ENCODE data around the gene TNN. TPM values are rescaled to one million over a fixed set of nuclear protein-coding genes. Genes with fewer than 3 reads are reported as not detected.

The TNN gene
- total and polyA plus RNA-seq, 10 of the 15 experiments (the other 5 are each of a cell fraction or from before 2014, with no cell fraction given), result 0.05 to 0.17 (median 0.11) TPM

DNA sequence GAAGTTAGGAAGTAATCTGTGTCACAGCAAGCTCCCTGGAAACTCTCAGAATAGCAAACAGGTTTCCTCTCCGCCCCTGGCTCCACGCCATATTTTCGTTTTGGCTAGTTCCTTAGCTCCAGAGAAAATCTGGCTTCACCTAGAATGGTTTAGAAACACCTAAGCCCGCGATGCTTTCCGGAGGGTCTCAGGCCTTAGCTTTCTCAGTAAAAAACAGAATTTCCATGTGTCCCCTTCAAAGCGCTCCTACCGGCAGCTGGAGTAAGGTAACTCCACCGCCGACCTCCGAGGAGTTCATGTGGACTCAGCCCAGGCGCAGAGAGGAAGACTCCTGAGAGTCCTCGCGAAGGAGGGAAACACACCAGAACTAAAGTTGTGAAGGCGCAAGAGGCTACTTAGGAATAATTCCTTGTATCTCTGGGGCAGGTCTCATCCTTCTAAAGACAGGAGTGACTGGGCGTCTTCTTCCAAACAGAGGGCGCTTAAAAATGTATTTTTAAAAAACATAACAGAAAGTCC lies 124.5 kb downstream of the TNN start:
- ChIA-PET POLR2A (interaction anchor here (0.7 to 4.1 kb wide), 9 partner anchors 12 to 193 kb away, joined by 3 to 24 read pairs (median 3); partner anchors contain the start of gene CACYBP), RAD21 (ENCODE audit: unreplicated experiment) (interaction anchor here (0.7 to 6.2 kb wide), 15 partner anchors 8 to 127 kb away, joined by 3 to 58 read pairs (median 4); no protein-coding TSS in a partner anchor), CTCF (interaction anchor here (0.7 to 9.1 kb wide), 13 partner anchors 8 to 163 kb away, joined by 3 to 72 read pairs (median 5); no protein-coding TSS in a partner anchor), SMC1A (ENCODE audit: uncharacterized antibody, unreplicated experiment) (interaction anchor here (0.7 to 5.7 kb wide), 20 partner anchors 9 to 127 kb away, joined by 3 to 51 read pairs (median 5); no protein-coding TSS in a partner anchor)
- peaks cover 47% of the 10 kb centered on the region for H3K79me2 ChIP-seq (ENCODE audit: control insufficient read depth, insufficient read depth, low read length)
- ATAC-seq (peak; percentile 46), DNase-seq (ENCODE audit: low read depth, low spot score) (no peak), FAIRE-seq (no peak)
- no peaks in the 10 kb centered on the region for H3K9me3 ChIP-seq (replicated peaks; ENCODE audit: control insufficient read depth, insufficient read depth, low read length)
- H3K4me1 ChIP-seq (ENCODE audit: control insufficient read depth, insufficient read depth, low read length), result peaks cover 42% of the 10 kb centered on the region
- H3K36me3 ChIP-seq (ENCODE audit: control insufficient read depth in 2 of 2, insufficient read depth in 2 of 2, low read length in 1 of 2), result peaks cover 0 to 3% of the 10 kb centered on the region in 2 experiments; a peak in 1 of 4 replicates
- peak overlapping the region; percentile 23 for H3K27ac ChIP-seq (ENCODE audit: control insufficient read depth, insufficient read depth)
- peak overlapping the region; percentile 98 for H3K4me2 ChIP-seq (ENCODE audit: control insufficient read depth, insufficient read depth)
- in situ Hi-C loops (cut with MboI), result no loop called here
- H3K4me3 ChIP-seq, result peak overlapping the region; percentile 83
- H3K27me3 ChIP-seq (replicated peaks in 1 of 2; ENCODE audit: control insufficient read depth in 2 of 2, insufficient read depth in 2 of 2, low read length in 1 of 2), result no peaks in the 10 kb centered on the region
- WGBS (ENCODE audit: insufficient coverage, insufficient replicate concordance, low lambda C conversion rate, missing lambda C conversion rate), result under 1% methylated on average over 17 of the region's 17 CpGs
- TF ChIP-seq SREBF2 (IDR thresholded peaks at IDR 0.05; ENCODE audit: low read length) (no peak), IKZF2 (IDR thresholded peaks at IDR 0.05) (0 out of 4 replicates have a peak, but pooled peaks of 1 of the 2 experiments have one; percentile 28), ASH2L (IDR thresholded peaks at IDR 0.05; ENCODE audit: borderline replicate concordance, low read depth) (no peak), EED (IDR thresholded peaks at IDR 0.05; ENCODE audit: low read depth) (0 out of 2 replicates have a peak, but pooled peaks have one; percentile 15), POLR2AphosphoS2 (IDR thresholded peaks at IDR 0.05; ENCODE audit: low read depth, low read length) (no peak), ETV6 (conservative IDR thresholded peaks at IDR 0.05 in 1 of 2, IDR thresholded peaks at IDR 0.05 in 1 of 2; ENCODE audit: borderline replicate concordance in 1 of 2, low read depth in 1 of 2) (peak in 1 of 2 experiments; percentile 20; a peak in 1 of 4 replicates)
- TF ChIP-seq, protein P1, sequence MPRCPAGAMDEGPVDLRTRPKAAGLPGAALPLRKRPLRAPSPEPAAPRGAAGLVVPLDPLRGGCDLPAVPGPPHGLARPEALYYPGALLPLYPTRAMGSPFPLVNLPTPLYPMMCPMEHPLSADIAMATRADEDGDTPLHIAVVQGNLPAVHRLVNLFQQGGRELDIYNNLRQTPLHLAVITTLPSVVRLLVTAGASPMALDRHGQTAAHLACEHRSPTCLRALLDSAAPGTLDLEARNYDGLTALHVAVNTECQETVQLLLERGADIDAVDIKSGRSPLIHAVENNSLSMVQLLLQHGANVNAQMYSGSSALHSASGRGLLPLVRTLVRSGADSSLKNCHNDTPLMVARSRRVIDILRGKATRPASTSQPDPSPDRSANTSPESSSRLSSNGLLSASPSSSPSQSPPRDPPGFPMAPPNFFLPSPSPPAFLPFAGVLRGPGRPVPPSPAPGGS (IDR thresholded peaks at IDR 0.05; ENCODE audit: borderline replicate concordance, insufficient read depth, low read depth, low read length, poor library complexity, severe bottlenecking), result no peak
- intact Hi-C loops (cut with micrococcal nuclease; ENCODE audit: unreplicated experiment), result no loop called here
- no peaks in the 10 kb centered on the region for H4K20me1 ChIP-seq (ENCODE audit: control insufficient read depth, insufficient read depth)
- H2AFZ ChIP-seq (ENCODE audit: control insufficient read depth, low read depth, low read length), result peak overlapping the region; percentile 59
- H3K9ac ChIP-seq (ENCODE audit: control insufficient read depth, insufficient read depth, low read length), result peak overlapping the region; percentile 73
- TSS peak; percentile 71 for BruUV-seq (replicated peaks)

Data from GM12878 (cell line).